HG03460 (cell line): ENCODE results near the gene ISM1.

Experiments
- ATAC-seq: cut with Tn5 transposase; IDR thresholded peaks from one replicate; pipeline ENCODE4 v1.9.1; 2021; ENCODE audit not compliant: unreplicated experiment

The ISM1 gene

DNA sequence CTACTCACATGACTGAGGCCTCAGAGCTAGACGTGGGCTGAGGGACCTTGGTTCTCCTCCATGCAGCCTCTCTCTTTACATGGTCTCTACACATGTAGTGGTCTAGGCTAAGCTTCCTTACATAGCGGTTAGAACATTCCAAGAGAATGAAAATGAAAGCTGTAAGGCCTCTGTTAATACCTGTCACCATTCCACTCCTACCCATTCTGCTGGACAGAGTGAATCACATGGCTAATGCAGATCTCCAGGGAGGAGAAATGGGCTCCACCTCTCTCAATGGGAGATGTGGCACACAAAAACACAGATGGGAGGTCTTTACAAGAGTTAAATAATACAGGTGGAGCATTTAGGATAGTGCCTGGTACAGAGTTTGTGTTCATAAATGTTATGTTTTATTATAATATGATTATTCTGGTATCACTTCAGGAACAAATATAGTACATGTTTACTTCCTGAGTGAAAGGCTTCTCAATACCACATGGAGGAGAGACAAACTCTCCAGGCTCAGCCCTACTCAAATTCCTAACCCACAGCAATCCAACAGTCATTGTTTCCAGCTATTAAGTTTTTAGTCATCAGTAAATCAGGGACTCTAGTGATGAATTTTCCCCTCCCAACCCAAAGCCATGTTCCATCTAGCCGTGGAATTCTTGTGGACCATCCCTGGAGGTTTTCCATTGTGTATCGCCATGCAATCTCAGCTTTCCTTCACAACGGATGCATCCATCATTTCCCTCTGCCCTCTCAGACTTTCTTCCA is 57.9 kb downstream of the ISM1 start:
- no peak for ATAC-seq

- no peak for ATAC-seq
Measured at GRCh38 chr20:13280609-13281324, 59.7 kb downstream of the ISM1 start.

- no peak for ATAC-seq
Measured at GRCh38 chr20:13283869-13284829, 63.1 kb downstream of the ISM1 start.

- no peak for ATAC-seq
Measured at GRCh38 chr20:13284830-13285229, 63.8 kb downstream of the ISM1 start.

- ATAC-seq, result no peak
Measured at GRCh38 chr20:13285408-13285807, 64.3 kb downstream of the ISM1 start.

- no peak for ATAC-seq
Measured at GRCh38 chr20:13286052-13286451, 65.0 kb downstream of the ISM1 start.

GRCh38 chr20:13286607-13287006 is 65.5 kb downstream of the ISM1 start:
- ATAC-seq, result no peak

DNA sequence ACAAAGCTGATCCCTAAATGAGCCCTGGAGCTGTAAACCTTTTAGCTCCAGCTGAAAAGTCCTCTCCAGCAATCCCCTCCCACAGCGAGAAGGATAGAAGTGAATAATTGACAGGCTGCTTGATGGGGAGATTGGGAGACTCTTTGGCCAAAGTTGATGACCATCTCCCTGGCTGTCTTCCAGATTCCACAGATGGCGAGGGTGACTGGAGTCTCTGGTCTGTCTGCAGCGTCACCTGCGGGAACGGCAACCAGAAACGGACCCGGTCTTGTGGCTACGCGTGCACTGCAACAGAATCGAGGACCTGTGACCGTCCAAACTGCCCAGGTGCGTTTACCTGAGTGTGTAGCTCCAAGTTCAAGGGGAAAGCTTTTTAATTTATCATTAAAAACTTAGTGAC is 67.3 kb downstream of the ISM1 start:
- no peak for ATAC-seq

DNA sequence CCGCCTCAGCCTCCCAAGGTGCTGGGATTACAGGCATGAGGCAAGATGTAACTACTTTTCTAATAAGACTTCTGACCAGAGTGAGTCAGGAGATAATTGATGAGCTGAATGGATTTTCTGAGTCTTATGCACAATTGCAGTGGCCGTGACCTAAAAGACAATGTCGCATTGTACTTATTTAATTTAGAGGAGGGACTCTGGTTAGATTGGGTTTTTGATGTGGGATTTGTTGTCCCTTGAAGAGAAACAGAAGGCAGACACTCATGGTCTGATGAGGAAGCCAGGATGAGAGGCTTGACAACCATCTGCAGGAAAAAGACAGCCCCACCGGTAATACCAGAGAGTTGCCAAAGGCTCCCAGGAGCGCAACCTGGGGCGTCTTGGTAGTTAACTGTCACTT is 68.0 kb downstream of the ISM1 start:
- ATAC-seq, result no peak

GRCh38 chr20:13290724-13291123 is 69.7 kb downstream of the ISM1 start:
- ATAC-seq, result no peak

- no peak for ATAC-seq
Measured at GRCh38 chr20:13291157-13291556, 70.1 kb downstream of the ISM1 start.

DNA sequence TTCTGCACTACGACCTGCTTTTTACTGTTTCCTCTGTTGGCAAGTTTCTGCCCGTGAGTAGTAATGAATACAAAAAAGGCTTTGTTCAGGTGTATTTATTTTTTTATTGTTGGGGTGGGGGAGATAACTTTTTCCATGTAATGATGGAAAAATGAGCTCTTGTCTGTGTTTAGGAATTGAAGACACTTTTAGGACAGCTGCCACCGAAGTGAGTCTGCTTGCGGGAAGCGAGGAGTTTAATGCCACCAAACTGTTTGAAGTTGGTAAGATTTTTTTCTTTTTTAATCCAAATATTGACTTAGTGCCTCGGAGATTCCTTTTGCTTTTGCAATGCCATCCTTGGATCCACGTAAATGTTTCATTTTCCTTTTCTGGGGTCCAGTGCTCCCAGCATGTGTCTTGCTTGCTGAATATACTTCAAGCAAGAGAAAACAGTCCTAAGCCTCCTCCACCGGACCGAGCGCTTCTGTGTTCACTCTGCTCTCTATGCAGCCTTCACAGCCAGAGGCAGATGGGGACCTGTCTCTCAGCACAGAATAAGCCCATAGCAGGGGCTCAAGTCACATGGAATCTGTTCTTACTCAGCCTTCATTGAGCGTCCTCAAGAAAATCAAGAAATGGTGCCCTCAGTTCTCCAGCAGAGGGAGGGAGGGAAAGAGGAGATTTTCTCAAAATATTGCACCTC is 71.3 kb downstream of the ISM1 start:
- no peak for ATAC-seq

GRCh38 chr20:13294522-13294921 is 73.4 kb downstream of the ISM1 start:
- no peak for ATAC-seq

DNA sequence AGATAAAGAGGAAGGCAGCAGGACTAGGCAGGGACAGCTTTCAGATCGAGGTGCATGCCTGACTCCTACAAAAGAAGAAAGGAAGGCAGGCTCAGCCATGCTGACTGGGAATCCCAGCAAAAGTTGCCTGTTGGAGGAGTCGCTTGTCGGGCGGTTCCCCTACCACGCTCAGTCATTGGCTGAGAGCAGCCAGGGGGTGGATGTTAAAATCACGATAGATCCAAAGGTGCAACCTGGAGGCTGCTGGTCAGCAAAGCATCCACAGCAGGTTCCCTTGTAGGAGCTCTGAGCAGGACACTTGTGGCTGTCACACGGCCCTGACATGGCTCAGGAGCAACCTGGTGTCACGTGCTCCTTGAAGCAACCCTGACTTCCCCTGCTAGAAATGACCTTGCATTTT is 74.6 kb downstream of the ISM1 start:
- no peak for ATAC-seq

GRCh38 chr20:13296070-13296469 is 75.0 kb downstream of the ISM1 start:
- ATAC-seq, result no peak

- no peak for ATAC-seq
Measured at GRCh38 chr20:13297147-13297899, 76.2 kb downstream of the ISM1 start.

GRCh38 chr20:13298692-13299373 is 77.8 kb downstream of the ISM1 start:
- ATAC-seq, result no peak

DNA sequence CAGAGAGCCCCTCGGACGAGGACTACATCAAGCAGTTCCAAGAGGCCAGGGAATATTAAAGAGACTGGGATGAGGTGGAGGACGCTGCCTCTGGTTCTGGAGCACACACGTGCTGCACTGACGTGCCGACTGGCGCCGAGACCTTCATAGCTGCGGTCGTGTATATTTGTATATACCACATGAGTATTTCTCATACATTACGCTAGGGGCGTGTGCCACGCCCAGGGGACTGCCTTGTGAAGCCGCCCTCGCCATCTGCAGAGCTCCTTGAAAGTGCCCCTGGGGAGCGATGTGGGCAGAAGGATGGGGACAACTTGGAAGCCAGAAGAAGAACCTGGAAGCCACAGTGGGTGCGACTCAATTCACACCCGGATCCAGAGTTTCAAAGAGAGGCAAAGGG is 78.3 kb downstream of the ISM1 start:
- ATAC-seq, result no peak

- no peak for ATAC-seq
Measured at GRCh38 chr20:13301596-13301995, 80.5 kb downstream of the ISM1 start.
